Measurements from ENCODE around the gene NCOA1. TPM values are rescaled to one million over a fixed set of nuclear protein-coding genes. Genes with fewer than 3 reads are reported as not detected.

The NCOA1 gene
- total and polyA plus RNA-seq, 12 donors, result 8.6 to 36.7 (median 32.0) TPM

GRCh38 chr2:24513281-24514071 lies 22.4 kb downstream of the NCOA1 start:
- intact Hi-C loops (cut with DNase I), result no loop called here
- H3K27me3 ChIP-seq, result no peaks in the 10 kb centered on the region
- no peaks in the 10 kb centered on the region for H3K36me3 ChIP-seq
- peak overlapping the region in 2 of 10 donors; percentile 18 to 60 for H3K27ac ChIP-seq
- DNase-seq (no peak), ATAC-seq (peak in 2 of 8 donors; percentile 34 to 51)
- H3K9me3 ChIP-seq, result no peaks in the 10 kb centered on the region
- H3K4me1 ChIP-seq, result peaks cover 5 to 82% (median 63%) of the 10 kb centered on the region in 9 donors
- WGBS, 2 donors, result 84 to 87% methylated on average over 9 of the region's 9 CpGs
- peak overlapping the region in 1 of 10 donors; percentile 9 for H3K4me3 ChIP-seq
- TF ChIP-seq CTCF (IDR thresholded peaks at IDR 0.05), result no peak

GRCh38 chr2:24514820-24515219 lies 23.8 kb downstream of the NCOA1 start:
- Histone ChIP-seq H3K4me1 (peaks cover 5 to 75% (median 56%) of the 10 kb centered on the region in 9 donors), H3K36me3 (no peaks in the 10 kb centered on the region), H3K27me3 (no peaks in the 10 kb centered on the region), H3K9me3 (peaks cover 0 to 3% (median 0%) of the 10 kb centered on the region in 11 donors), H3K4me3 (no peak overlapping the region), H3K27ac (no peak overlapping the region)
- 57 to 75% methylated on average over 2 of the region's 2 CpGs for WGBS, 2 donors
- no peak for TF ChIP-seq CTCF (IDR thresholded peaks at IDR 0.05)
- no peak for DNase-seq
- ATAC-seq, result no peak
- intact Hi-C loops (cut with DNase I), result no loop called here

GRCh38 chr2:24515335-24515734 lies 24.3 kb downstream of the NCOA1 start:
- Histone ChIP-seq H3K27ac (no peak overlapping the region), H3K9me3 (peaks cover 0 to 8% (median 0%) of the 10 kb centered on the region in 11 donors), H3K4me1 (peaks cover 5 to 75% (median 56%) of the 10 kb centered on the region in 9 donors), H3K36me3 (no peaks in the 10 kb centered on the region), H3K27me3 (no peaks in the 10 kb centered on the region), H3K4me3 (no peak overlapping the region)
- no peak for DNase-seq
- WGBS, 2 donors, result 82 to 86% methylated on average over 2 of the region's 2 CpGs
- no peak for ATAC-seq
- intact Hi-C loops (cut with DNase I), result no loop called here
- TF ChIP-seq CTCF (IDR thresholded peaks at IDR 0.05), result no peak

- Histone ChIP-seq H3K36me3 (no peaks in the 10 kb centered on the region), H3K27me3 (no peaks in the 10 kb centered on the region), H3K4me1 (peaks cover 5 to 74% (median 56%) of the 10 kb centered on the region in 9 donors), H3K9me3 (peaks cover 0 to 9% (median 0%) of the 10 kb centered on the region in 11 donors), H3K27ac (no peak overlapping the region), H3K4me3 (no peak overlapping the region)
- no peak for TF ChIP-seq CTCF (IDR thresholded peaks at IDR 0.05)
- WGBS, 2 donors, result 80% methylated on average over 1 of the region's 2 CpGs; no CpG with 5 or more reads in 1 of the 2 donors
- intact Hi-C loops (cut with DNase I), result no loop called here
- no peak for DNase-seq
- ATAC-seq, result peak in 2 of 8 donors; percentile 46 to 60
Measured at GRCh38 chr2:24515831-24516230, 24.8 kb downstream of the NCOA1 start.
